GM10847 (cell line): ENCODE data around the gene SORCS2.

Source experiments
- POLR2A ChIP-seq: IDR thresholded peaks from 2 replicates; pipeline ENCODE4 v1.6.1; 2011; ENCODE audit not compliant: insufficient read length; ENCODE audit errors: extremely low read depth

Gene SORCS2

GRCh38 chr4:7510066-7510465, 317.7 kb downstream of the SORCS2 start:
- TF ChIP-seq POLR2A, result no peak

DNA sequence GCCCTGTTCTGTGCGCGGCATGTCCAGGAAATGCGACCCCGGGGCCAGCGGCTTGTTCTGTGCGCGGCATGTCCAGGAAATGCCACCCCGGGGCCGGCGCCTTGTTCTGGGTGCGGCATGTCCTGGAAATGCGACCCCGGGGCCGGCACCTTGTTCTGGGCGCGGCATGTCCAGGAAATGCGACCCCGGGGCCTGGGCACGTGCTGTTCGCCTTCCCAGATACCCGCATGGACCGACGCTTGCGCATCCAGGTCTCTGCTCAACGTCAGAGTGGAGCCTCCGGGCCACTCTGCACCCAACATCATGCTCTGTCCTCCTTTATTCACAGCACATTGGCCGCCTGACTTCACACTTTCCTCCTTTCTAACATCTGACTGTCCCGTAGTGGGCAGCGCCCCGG, 318.2 kb downstream of the SORCS2 start:
- TF ChIP-seq POLR2A, result no peak

DNA sequence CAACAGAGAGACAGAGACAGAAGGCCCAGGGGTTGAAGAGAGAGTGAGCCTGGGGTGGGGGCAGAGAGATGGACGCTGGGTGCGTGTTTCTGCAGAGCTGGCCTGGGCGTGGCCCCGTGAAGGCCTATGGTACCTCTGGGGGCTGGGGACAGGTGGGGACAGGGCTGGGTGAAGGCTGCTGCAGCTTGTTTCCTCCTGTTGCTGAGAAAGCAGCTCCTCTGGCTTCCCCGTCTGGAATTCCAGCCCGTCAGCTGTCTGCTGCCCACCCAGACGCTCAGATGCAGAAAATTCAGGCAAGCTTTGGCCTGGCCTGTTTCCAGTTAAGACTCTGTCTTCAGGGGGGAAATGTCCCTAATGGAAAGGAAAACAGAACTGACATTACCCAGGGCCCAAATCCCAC, 319.2 kb downstream of the SORCS2 start:
- TF ChIP-seq POLR2A, result no peak

- TF ChIP-seq POLR2A, result no peak
Measured at GRCh38 chr4:7512428-7512827, 320.1 kb downstream of the SORCS2 start.

DNA sequence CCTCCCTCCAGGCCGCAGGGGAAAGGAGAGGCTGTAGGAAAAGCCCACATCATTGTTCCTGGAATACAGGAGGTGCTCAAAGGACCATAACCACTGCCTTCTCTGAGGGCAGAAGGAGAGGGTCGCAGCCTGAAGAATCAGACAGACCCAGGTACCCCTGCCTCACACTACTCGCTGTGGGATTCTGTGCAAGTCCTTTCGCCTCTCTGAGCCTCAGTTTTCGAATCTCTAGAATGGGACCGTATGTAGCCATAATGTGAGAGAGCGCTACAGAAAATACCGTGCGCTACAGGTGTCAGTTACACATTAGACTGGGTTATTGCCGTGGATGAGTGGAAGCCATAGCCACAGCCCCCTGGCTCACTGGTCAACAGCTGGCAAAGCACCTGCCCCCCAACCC, 320.6 kb downstream of the SORCS2 start:
- TF ChIP-seq POLR2A, result no peak

- TF ChIP-seq POLR2A, result no peak
Measured at GRCh38 chr4:7513671-7514070, 321.3 kb downstream of the SORCS2 start.

GRCh38 chr4:7514281-7514680, 321.9 kb downstream of the SORCS2 start:
- no peak for TF ChIP-seq POLR2A

DNA sequence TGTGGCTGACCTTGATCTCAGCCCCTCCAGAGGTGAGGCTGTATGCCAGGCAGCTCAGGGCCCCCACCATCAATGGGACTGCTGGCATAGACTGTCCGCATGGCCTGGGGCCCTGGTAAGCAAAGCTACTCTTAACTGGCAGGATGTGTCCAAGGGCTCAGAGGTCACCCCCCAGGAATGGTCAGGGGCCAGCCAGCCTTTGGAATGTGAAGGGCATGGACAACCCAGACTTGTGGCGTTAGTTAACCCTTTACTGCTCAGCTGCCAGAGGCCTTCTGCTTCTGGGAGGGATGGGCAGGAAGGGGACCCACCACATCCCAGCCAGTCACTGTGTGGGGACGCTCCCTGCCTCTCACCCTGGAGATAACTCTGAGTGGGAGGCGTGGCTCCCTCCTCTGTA, 322.5 kb downstream of the SORCS2 start:
- TF ChIP-seq POLR2A, result no peak

GRCh38 chr4:7515390-7515902, 323.1 kb downstream of the SORCS2 start:
- TF ChIP-seq POLR2A, result no peak

GRCh38 chr4:7516096-7516772, 323.9 kb downstream of the SORCS2 start:
- TF ChIP-seq POLR2A, result no peak

DNA sequence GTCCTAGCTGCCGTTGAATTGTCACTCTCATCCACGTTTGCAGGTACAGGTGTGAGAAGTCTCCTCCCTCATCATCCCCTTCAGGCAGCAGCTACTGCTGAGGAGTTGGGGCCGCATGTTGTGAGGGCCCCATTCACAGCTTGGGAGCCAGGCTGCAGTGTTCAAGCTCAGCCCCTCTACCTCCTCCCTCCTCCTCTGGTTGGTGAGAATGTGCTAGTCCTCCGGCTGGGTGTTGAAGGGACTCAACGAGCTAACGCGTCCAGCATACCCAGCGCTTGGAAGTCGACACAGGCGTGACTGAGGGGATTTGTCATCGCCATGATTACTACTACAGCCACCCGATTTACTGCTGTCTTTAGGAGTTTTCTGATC, 324.4 kb downstream of the SORCS2 start:
- no peak for TF ChIP-seq POLR2A

- TF ChIP-seq POLR2A, result no peak
Measured at GRCh38 chr4:7518871-7519637, 326.7 kb downstream of the SORCS2 start.

DNA sequence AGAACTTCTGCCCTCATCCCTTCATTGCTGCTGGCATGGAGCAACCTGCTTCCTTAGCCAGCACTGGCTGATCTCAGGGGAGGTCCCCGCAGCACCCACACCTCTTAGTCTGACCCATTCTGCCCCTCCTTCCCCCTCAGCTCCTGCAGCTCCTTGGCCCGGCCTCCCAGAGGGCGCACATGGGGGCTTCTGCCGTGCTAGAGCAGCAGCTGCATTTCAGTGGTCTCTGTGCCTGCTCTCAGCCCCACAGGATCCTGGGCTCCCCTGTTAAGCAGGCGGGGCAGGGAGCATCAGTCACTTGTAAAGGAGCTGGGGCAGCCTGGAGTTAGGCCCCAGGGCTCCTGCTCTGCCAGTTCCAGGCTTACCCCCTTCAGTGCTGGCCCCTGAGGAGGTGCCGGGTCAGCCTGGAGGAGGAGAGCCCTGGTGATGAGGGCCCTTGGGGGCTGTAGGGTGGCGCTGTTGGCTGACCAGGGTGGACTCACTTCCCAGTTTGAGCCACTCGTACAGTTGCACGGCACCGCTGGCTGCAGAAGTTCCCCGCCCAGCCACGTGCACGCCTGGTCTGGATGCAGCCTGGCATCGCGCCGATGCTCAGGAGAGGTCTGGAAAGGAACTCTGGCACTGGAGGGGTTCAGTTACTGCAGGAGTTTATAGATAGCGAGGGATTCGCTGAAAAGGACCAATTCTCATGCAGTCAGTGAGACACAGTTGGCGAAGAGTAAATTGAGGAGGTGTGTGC, 327.5 kb downstream of the SORCS2 start:
- no peak for TF ChIP-seq POLR2A

DNA sequence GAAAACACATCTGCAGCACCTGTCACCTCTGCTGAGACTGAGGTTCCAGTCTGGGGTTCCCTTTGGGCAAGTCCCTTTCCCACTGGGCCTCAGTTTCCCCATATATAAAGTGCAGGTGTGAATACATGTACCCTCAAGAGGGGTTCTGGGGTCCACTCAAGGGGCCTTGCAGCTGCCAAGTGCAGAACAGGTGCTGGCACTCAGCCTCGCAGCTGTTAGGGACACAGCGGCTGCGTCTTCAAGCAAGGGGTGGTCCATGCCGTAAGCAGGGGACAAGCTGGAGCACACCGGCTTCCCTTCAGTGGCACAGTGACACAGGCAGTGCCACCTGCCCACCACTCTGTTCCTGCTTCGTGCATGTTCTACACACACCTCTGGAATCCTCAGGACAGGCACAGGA, 329.3 kb downstream of the SORCS2 start:
- TF ChIP-seq POLR2A, result no peak

- TF ChIP-seq POLR2A, result no peak
Measured at GRCh38 chr4:7522452-7523220, 330.3 kb downstream of the SORCS2 start.
